ENCODE measurements around the gene LRRC36. TPM values are rescaled to one million over a fixed set of nuclear protein-coding genes. Genes with fewer than 3 reads are reported as not detected.

The LRRC36 gene
- total RNA-seq, 1 experiment from 2014 or later = not detected

GRCh38 chr16:67419931-67420330 is 93.3 kb downstream of the LRRC36 start:
- no TSS peak for BruUV-seq (replicated peaks)
- Histone ChIP-seq H3K27ac (ENCODE audit: low read length) (no peak overlapping the region), H3K4me2 (ENCODE audit: low read length) (no peak overlapping the region), H3K4me1 (ENCODE audit: insufficient read depth, low read length) (peaks cover 8% of the 10 kb centered on the region; the same call in 1 of the 2 replicates), H3K27me3 (ENCODE audit: low read length) (no peaks in the 10 kb centered on the region), H3K9ac (ENCODE audit: low read length) (no peak overlapping the region), H2AFZ (ENCODE audit: low read length) (no peak overlapping the region), H3K79me2 (ENCODE audit: low read length) (no peaks in the 10 kb centered on the region), H3K9me2 (replicated peaks; ENCODE audit: low read length) (no peaks in the 10 kb centered on the region), H3K9me3 (ENCODE audit: low read length) (no peaks in the 10 kb centered on the region), H3K4me3 (ENCODE audit: low read length) (no peak overlapping the region), H3F3A (ENCODE audit: low read length, unreplicated experiment) (no peaks in the 10 kb centered on the region), H3K36me3 (ENCODE audit: low read depth, low read length) (no peaks in the 10 kb centered on the region), H4K20me1 (ENCODE audit: low read length) (no peaks in the 10 kb centered on the region)
- no peak for TF ChIP-seq CTCF (conservative IDR thresholded peaks at IDR 0.05; ENCODE audit: low read depth, low read length)
- ATAC-seq (no peak), DNase-seq (no peak)
- CTCF ChIA-PET = interaction anchor here (0.6 kb wide), 1 partner anchor 466 kb away, joined by 6 read pairs; no protein-coding TSS in a partner anchor
- POLR2A ChIA-PET (ENCODE audit: unreplicated experiment) = no interaction called here
- intact Hi-C loops (cut with micrococcal nuclease) = loop anchor here (5.0 kb wide), 1 partner anchor 158 kb away; no protein-coding TSS in a partner anchor

- DNase-seq (no peak), ATAC-seq (no peak)
- Histone ChIP-seq H3K27ac (ENCODE audit: low read length) (no peak overlapping the region), H3K4me1 (ENCODE audit: insufficient read depth, low read length) (0 out of 2 replicates have a peak, but pooled peaks cover 4% of the 10 kb centered on the region), H3K36me3 (ENCODE audit: low read depth, low read length) (no peaks in the 10 kb centered on the region), H2AFZ (ENCODE audit: low read length) (no peak overlapping the region), H3K9me2 (replicated peaks; ENCODE audit: low read length) (no peaks in the 10 kb centered on the region), H3K79me2 (ENCODE audit: low read length) (no peaks in the 10 kb centered on the region), H3K9ac (ENCODE audit: low read length) (no peak overlapping the region), H3K4me3 (ENCODE audit: low read length) (no peak overlapping the region), H3K9me3 (ENCODE audit: low read length) (no peaks in the 10 kb centered on the region), H3F3A (ENCODE audit: low read length, unreplicated experiment) (no peaks in the 10 kb centered on the region), H3K27me3 (ENCODE audit: low read length) (no peaks in the 10 kb centered on the region), H3K4me2 (ENCODE audit: low read length) (no peak overlapping the region), H4K20me1 (ENCODE audit: low read length) (no peaks in the 10 kb centered on the region)
- TF ChIP-seq EZH2 (IDR thresholded peaks at IDR 0.05; ENCODE audit: low read length, unreplicated experiment) (no peak), EZH2phosphoT487 (IDR thresholded peaks at IDR 0.05; ENCODE audit: borderline replicate concordance, low read length) (no peak), CTCF (conservative IDR thresholded peaks at IDR 0.05; ENCODE audit: low read depth, low read length) (no peak)
- intact Hi-C loops (cut with micrococcal nuclease) = no loop called here
- ChIA-PET POLR2A (ENCODE audit: unreplicated experiment) (no interaction called here), CTCF (no interaction called here)
- no TSS peak for BruUV-seq (replicated peaks)
Observed at GRCh38 chr16:67421030-67421429, 94.4 kb downstream of the LRRC36 start.

GRCh38 chr16:67423015-67423414 is 96.4 kb downstream of the LRRC36 start:
- Histone ChIP-seq H3K79me2 (ENCODE audit: low read length) (no peaks in the 10 kb centered on the region), H2AFZ (ENCODE audit: low read length) (no peak overlapping the region), H3K4me1 (ENCODE audit: insufficient read depth, low read length) (no peaks in the 10 kb centered on the region), H3K9ac (ENCODE audit: low read length) (no peak overlapping the region), H3F3A (ENCODE audit: low read length, unreplicated experiment) (no peaks in the 10 kb centered on the region), H4K20me1 (ENCODE audit: low read length) (no peaks in the 10 kb centered on the region), H3K9me3 (ENCODE audit: low read length) (no peaks in the 10 kb centered on the region), H3K27ac (ENCODE audit: low read length) (no peak overlapping the region), H3K27me3 (ENCODE audit: low read length) (no peaks in the 10 kb centered on the region), H3K9me2 (replicated peaks; ENCODE audit: low read length) (no peaks in the 10 kb centered on the region), H3K36me3 (ENCODE audit: low read depth, low read length) (no peaks in the 10 kb centered on the region), H3K4me3 (ENCODE audit: low read length) (no peak overlapping the region), H3K4me2 (ENCODE audit: low read length) (no peak overlapping the region)
- POLR2A ChIA-PET (ENCODE audit: unreplicated experiment) = no interaction called here
- DNase-seq (no peak), ATAC-seq (no peak)
- BruUV-seq (replicated peaks) = no TSS peak
- TF ChIP-seq EZH2 (IDR thresholded peaks at IDR 0.05; ENCODE audit: low read length, unreplicated experiment) = no peak
- no peak for TF ChIP-seq EZH2phosphoT487 (IDR thresholded peaks at IDR 0.05; ENCODE audit: borderline replicate concordance, low read length)
- TF ChIP-seq CTCF (conservative IDR thresholded peaks at IDR 0.05; ENCODE audit: low read depth, low read length) = no peak
- intact Hi-C loops (cut with micrococcal nuclease) = no loop called here
- CTCF ChIA-PET = no interaction called here

Measured in PC-3 (cell line).